Parathyroid adenoma (tissue), 2 donors: Measurements from ENCODE around the gene LRP10.

ENCODE experiments used
- H2AFZ ChIP-seq: fragments of 300-600 bp; sonication (generic); one replicate; pipeline ENCODE4 v1.7.0; 2017; ENCODE audit warnings: antibody characterized with exemption, mild to moderate bottlenecking
- H3K27ac ChIP-seq: fragments of 300-600 bp; sonication (generic); one replicate; pipeline ENCODE4 v1.7.0; 2017
- H3K27me3 ChIP-seq: fragments of 300-600 bp; sonication (generic); one replicate; pipeline ENCODE4 v1.7.0; 2017; ENCODE audit warnings: low read length; ENCODE audit not compliant: control insufficient read depth, insufficient read depth
- H3K36me3 ChIP-seq: fragments of 300-600 bp; sonication (generic); one replicate; pipeline ENCODE4 v1.7.0; 2017; ENCODE audit warnings: low read length; ENCODE audit not compliant: control insufficient read depth, insufficient read depth
- H3K4me1 ChIP-seq: fragments of 300-600 bp; sonication (generic); one replicate; pipeline ENCODE4 v1.7.0; 2017; ENCODE audit warnings: control low read depth
- H3K4me2 ChIP-seq: fragments of 300-600 bp; sonication (generic); one replicate; pipeline ENCODE4 v1.7.0; 2017; ENCODE audit warnings: low read length
- H3K4me3 ChIP-seq: fragments of 300-600 bp; sonication (generic); one replicate; pipeline ENCODE4 v1.7.0; 2017; ENCODE audit warnings: low read depth, low read length
- H3K79me2 ChIP-seq: fragments of 300-600 bp; sonication (generic); one replicate; pipeline ENCODE4 v1.7.0; 2017; ENCODE audit warnings: control low read depth
- H3K9ac ChIP-seq: fragments of 300-600 bp; sonication (generic); one replicate; pipeline ENCODE4 v1.7.0; 2017; ENCODE audit warnings: mild to moderate bottlenecking
- H3K9me3 ChIP-seq: fragments of 300-600 bp; sonication (generic); one replicate; pipeline ENCODE4 v1.7.0; 2017; ENCODE audit warnings: low read length; ENCODE audit not compliant: control insufficient read depth
- CTCF ChIP-seq: fragments of 300-600 bp; sonication (generic); IDR thresholded peaks from one replicate; pipeline ENCODE4 v1.7.0; 2017; ENCODE audit warnings: antibody characterized with exemption, mild to moderate bottlenecking
- donor health status: primary hyperparathyroidism.

The LRP10 gene

GRCh38 chr14:22837114-22837749, 34.3 kb upstream of the LRP10 start:
- Histone ChIP-seq H3K79me2 (peaks cover 15% of the 10 kb centered on the region), H3K9me3 (no peaks in the 10 kb centered on the region), H3K27me3 (no peaks in the 10 kb centered on the region), H3K36me3 (no peaks in the 10 kb centered on the region), H3K4me2 (peak overlapping the region; percentile 93), H3K27ac (peak overlapping the region; percentile 77), H3K4me3 (peak overlapping the region; percentile 87), H3K9ac (peak overlapping the region; percentile 93), H2AFZ (peak overlapping the region; percentile 80), H3K4me1 (peaks cover 13% of the 10 kb centered on the region)
- TF ChIP-seq CTCF = peak; percentile 19

- Histone ChIP-seq H3K4me1 (peaks cover 13% of the 10 kb centered on the region), H3K79me2 (peaks cover 15% of the 10 kb centered on the region), H3K27ac (peak overlapping the region; percentile 77), H2AFZ (peak overlapping the region; percentile 80), H3K9ac (peak overlapping the region; percentile 93), H3K4me3 (peak overlapping the region; percentile 87), H3K4me2 (peak overlapping the region; percentile 93), H3K36me3 (no peaks in the 10 kb centered on the region), H3K27me3 (no peaks in the 10 kb centered on the region), H3K9me3 (no peaks in the 10 kb centered on the region)
- no peak for TF ChIP-seq CTCF
These were observed 33.6 kb upstream of the LRP10 start for GRCh38 chr14:22837750-22838538.

GRCh38 chr14:22838631-22839041, 32.9 kb upstream of the LRP10 start:
- Histone ChIP-seq H3K4me2 (peak overlapping the region; percentile 93), H3K36me3 (no peaks in the 10 kb centered on the region), H3K79me2 (peaks cover 15% of the 10 kb centered on the region), H3K27ac (peak overlapping the region; percentile 77), H3K4me1 (peaks cover 13% of the 10 kb centered on the region), H3K27me3 (no peaks in the 10 kb centered on the region), H3K4me3 (peak overlapping the region; percentile 87), H3K9ac (no peak overlapping the region), H2AFZ (peak overlapping the region; percentile 80), H3K9me3 (no peaks in the 10 kb centered on the region)
- no peak for TF ChIP-seq CTCF

- Histone ChIP-seq H3K79me2 (peaks cover 15% of the 10 kb centered on the region), H2AFZ (peak overlapping the region; percentile 80), H3K4me3 (no peak overlapping the region), H3K4me1 (peaks cover 13% of the 10 kb centered on the region), H3K9ac (no peak overlapping the region), H3K4me2 (no peak overlapping the region), H3K9me3 (no peaks in the 10 kb centered on the region), H3K36me3 (no peaks in the 10 kb centered on the region), H3K27me3 (no peaks in the 10 kb centered on the region), H3K27ac (peak overlapping the region; percentile 77)
- TF ChIP-seq CTCF = no peak
These were observed 32.3 kb upstream of the LRP10 start for GRCh38 chr14:22839159-22839779.
